Measurements from ENCODE around the gene GPC5. TPM values are rescaled to one million over a fixed set of nuclear protein-coding genes. Genes with fewer than 3 reads are reported as not detected.

GPC5 gene
- total and polyA plus RNA-seq, 2 experiments from 2014 or later: 0.32 TPM; not detected in 1

- 14 to 21% methylated on average over 7 of the region's 7 CpGs for WGBS, 2 experiments (ENCODE audit: low coverage in 1 of 2, low lambda C conversion rate in 2 of 2, missing lambda C conversion rate in 2 of 2)
- H3K4me1 ChIP-seq (ENCODE audit: insufficient read depth): no peaks in the 10 kb centered on the region
- no peak overlapping the region for H3K4me3 ChIP-seq
- no peak overlapping the region for H2AFZ ChIP-seq
- H3K36me3 ChIP-seq (ENCODE audit: low read depth): no peaks in the 10 kb centered on the region
- H3K4me2 ChIP-seq (ENCODE audit: unreplicated experiment): no peak overlapping the region
- no peaks in the 10 kb centered on the region for H3K79me2 ChIP-seq (ENCODE audit: insufficient read depth)
- H3K9ac ChIP-seq: no peak overlapping the region
- H3K9me2 ChIP-seq (ENCODE audit: insufficient read depth): no peaks in the 10 kb centered on the region
- H4K20me1 ChIP-seq (ENCODE audit: insufficient read depth): no peaks in the 10 kb centered on the region
- no peaks in the 10 kb centered on the region for H3K9me3 ChIP-seq (ENCODE audit: low read depth)
- DNase-seq: peak; percentile 1
- H3F3A ChIP-seq (ENCODE audit: insufficient read depth): no peaks in the 10 kb centered on the region
- TF ChIP-seq EZH2phosphoT487 (IDR thresholded peaks at IDR 0.05; ENCODE audit: insufficient read depth, low read depth) (no peak), EZH2 (IDR thresholded peaks at IDR 0.05; ENCODE audit: insufficient read depth, poor library complexity, severe bottlenecking) (no peak)
- no peaks in the 10 kb centered on the region for H3K27me3 ChIP-seq (replicated peaks; ENCODE audit: insufficient read depth)
- no peak overlapping the region for H3K27ac ChIP-seq
- in situ Hi-C loops (cut with MboI): no loop called here
Observed at GRCh38 chr13:91946498-91947070, 548.2 kb downstream of the GPC5 start.

DNA sequence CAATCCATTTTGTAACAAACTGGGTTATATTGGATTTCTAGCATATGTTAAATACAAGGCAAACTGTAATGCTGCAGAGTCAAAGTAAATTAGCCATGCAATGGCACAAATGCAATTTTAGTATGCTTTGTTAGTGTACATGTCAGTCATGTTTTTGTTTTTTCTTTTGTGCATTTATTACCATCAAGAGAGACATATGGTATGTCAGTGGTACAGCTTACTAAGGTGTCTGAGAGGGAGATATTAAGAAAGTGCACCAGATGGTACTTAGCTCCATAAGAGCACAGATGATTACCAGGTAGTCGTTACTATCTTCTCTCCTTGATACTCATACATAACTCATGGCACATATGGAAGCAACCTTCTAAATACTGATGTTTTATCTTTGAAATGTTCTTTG, 550.3 kb downstream of the GPC5 start:
- H2AFZ ChIP-seq: no peak overlapping the region
- H3F3A ChIP-seq (ENCODE audit: insufficient read depth): no peaks in the 10 kb centered on the region
- H3K9me2 ChIP-seq (ENCODE audit: insufficient read depth): no peaks in the 10 kb centered on the region
- no peaks in the 10 kb centered on the region for H4K20me1 ChIP-seq (ENCODE audit: insufficient read depth)
- no peak overlapping the region for H3K27ac ChIP-seq
- DNase-seq: no peak
- TF ChIP-seq EZH2 (IDR thresholded peaks at IDR 0.05; ENCODE audit: insufficient read depth, poor library complexity, severe bottlenecking) (no peak), EZH2phosphoT487 (IDR thresholded peaks at IDR 0.05; ENCODE audit: insufficient read depth, low read depth) (no peak)
- no peaks in the 10 kb centered on the region for H3K4me1 ChIP-seq (ENCODE audit: insufficient read depth)
- H3K4me3 ChIP-seq: no peak overlapping the region
- no peaks in the 10 kb centered on the region for H3K36me3 ChIP-seq (ENCODE audit: low read depth)
- no peaks in the 10 kb centered on the region for H3K27me3 ChIP-seq (replicated peaks; ENCODE audit: insufficient read depth)
- in situ Hi-C loops (cut with MboI): no loop called here
- 0 to 6% methylated on average over 1 of the region's 1 CpG for whole genome bisulfite sequencing, 2 experiments (ENCODE audit: low coverage in 1 of 2, low lambda C conversion rate in 2 of 2, missing lambda C conversion rate in 2 of 2)
- H3K4me2 ChIP-seq (ENCODE audit: unreplicated experiment): no peak overlapping the region
- no peaks in the 10 kb centered on the region for H3K79me2 ChIP-seq (ENCODE audit: insufficient read depth)
- no peak overlapping the region for H3K9ac ChIP-seq
- no peaks in the 10 kb centered on the region for H3K9me3 ChIP-seq (ENCODE audit: low read depth)

DNA sequence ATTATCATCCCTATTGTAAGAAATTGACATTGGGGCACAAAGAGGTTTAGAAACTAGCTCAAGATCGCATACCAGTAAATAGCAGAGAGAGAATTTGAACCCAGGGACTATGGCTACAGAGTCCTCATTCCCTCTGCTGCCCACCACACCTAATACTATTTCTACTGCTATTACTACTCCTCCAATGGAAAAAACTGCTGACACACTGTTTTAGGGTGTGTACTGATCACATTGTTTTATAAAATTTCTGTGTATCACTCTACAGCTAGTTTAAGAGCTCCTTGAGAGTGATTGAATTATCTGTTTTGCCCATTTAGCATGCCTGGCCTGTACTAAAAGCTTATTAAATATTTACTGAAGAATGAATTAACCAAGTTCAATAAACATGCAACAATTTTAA, 552.4 kb downstream of the GPC5 start:
- H3K4me2 ChIP-seq (ENCODE audit: unreplicated experiment): no peak overlapping the region
- H3K4me3 ChIP-seq: no peak overlapping the region
- no peaks in the 10 kb centered on the region for H3K9me3 ChIP-seq (ENCODE audit: low read depth)
- H3K79me2 ChIP-seq (ENCODE audit: insufficient read depth): no peaks in the 10 kb centered on the region
- in situ Hi-C loops (cut with MboI): no loop called here
- no peak overlapping the region for H2AFZ ChIP-seq
- H3K27me3 ChIP-seq (replicated peaks; ENCODE audit: insufficient read depth): no peaks in the 10 kb centered on the region
- no peaks in the 10 kb centered on the region for H4K20me1 ChIP-seq (ENCODE audit: insufficient read depth)
- H3F3A ChIP-seq (ENCODE audit: insufficient read depth): no peaks in the 10 kb centered on the region
- H3K9me2 ChIP-seq (ENCODE audit: insufficient read depth): no peaks in the 10 kb centered on the region
- DNase-seq: no peak
- no peaks in the 10 kb centered on the region for H3K36me3 ChIP-seq (ENCODE audit: low read depth)
- WGBS, 2 experiments (ENCODE audit: low coverage in 1 of 2, low lambda C conversion rate in 2 of 2, missing lambda C conversion rate in 2 of 2): 5 to 13% methylated on average over 1 of the region's 1 CpG
- H3K9ac ChIP-seq: no peak overlapping the region
- TF ChIP-seq EZH2phosphoT487 (IDR thresholded peaks at IDR 0.05; ENCODE audit: insufficient read depth, low read depth) (no peak), EZH2 (IDR thresholded peaks at IDR 0.05; ENCODE audit: insufficient read depth, poor library complexity, severe bottlenecking) (no peak)
- no peak overlapping the region for H3K27ac ChIP-seq
- no peaks in the 10 kb centered on the region for H3K4me1 ChIP-seq (ENCODE audit: insufficient read depth)

DNA sequence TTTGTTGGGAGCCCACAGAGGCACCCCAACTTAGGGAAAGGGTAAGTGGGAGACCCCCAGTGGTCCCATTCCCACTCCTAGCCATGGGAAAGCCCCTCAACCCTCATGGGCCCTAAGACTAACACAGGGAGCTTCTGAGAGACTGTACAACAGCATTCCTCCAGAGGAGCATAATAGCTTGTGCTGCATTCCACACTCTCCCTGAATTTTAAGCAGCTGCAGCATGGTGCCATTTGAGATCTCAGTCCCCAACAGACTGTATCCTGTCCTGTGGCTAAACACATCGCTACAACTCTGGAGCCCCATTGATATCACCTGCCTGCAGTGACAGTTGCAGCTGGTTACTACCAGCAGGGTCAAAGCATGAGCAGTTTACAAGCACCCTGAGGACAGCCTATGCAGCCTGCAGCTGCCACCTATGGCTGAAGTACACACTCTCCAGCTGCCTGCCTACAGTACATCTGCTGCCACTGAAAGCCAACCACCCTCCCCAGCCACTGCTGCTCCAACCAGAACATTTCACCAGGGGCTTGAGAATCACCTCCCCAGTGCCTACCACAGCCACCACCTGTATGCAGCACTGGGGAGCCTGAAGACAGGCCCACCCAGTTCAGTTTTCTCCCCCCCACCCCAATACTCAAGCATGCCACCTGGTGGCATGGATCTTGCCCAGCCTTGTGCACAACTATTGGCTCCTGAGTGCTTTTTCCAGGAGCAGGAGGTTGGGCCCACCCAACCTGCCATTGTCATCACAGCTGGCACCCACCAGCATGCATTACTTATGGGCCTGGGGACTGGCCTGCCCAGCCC, 557.3 kb downstream of the GPC5 start:
- Histone ChIP-seq H2AFZ (no peak overlapping the region), H3K4me3 (no peak overlapping the region), H3K4me2 (ENCODE audit: unreplicated experiment) (no peak overlapping the region), H3K27me3 (replicated peaks; ENCODE audit: insufficient read depth) (no peaks in the 10 kb centered on the region), H3K4me1 (ENCODE audit: insufficient read depth) (no peaks in the 10 kb centered on the region), H3K36me3 (ENCODE audit: low read depth) (no peaks in the 10 kb centered on the region), H3K27ac (no peak overlapping the region), H4K20me1 (ENCODE audit: insufficient read depth) (no peaks in the 10 kb centered on the region), H3K9ac (no peak overlapping the region), H3K9me3 (ENCODE audit: low read depth) (no peaks in the 10 kb centered on the region), H3K9me2 (ENCODE audit: insufficient read depth) (no peaks in the 10 kb centered on the region), H3F3A (ENCODE audit: insufficient read depth) (no peaks in the 10 kb centered on the region), H3K79me2 (ENCODE audit: insufficient read depth) (no peaks in the 10 kb centered on the region)
- DNase-seq: no peak
- 30 to 67% methylated on average over 1 of the region's 1 CpG for WGBS, 2 experiments (ENCODE audit: low coverage in 1 of 2, low lambda C conversion rate in 2 of 2, missing lambda C conversion rate in 2 of 2)
- in situ Hi-C loops (cut with MboI): no loop called here
- TF ChIP-seq EZH2 (IDR thresholded peaks at IDR 0.05; ENCODE audit: insufficient read depth, poor library complexity, severe bottlenecking) (no peak), EZH2phosphoT487 (IDR thresholded peaks at IDR 0.05; ENCODE audit: insufficient read depth, low read depth) (no peak)

Data from GM23248 (cell line).